SK-N-SH (cell line): ENCODE measurements around the gene GJC3. TPM values are rescaled to one million over a fixed set of nuclear protein-coding genes. Genes with fewer than 3 reads are reported as not detected.

ENCODE experiments used
- CTCF ChIA-PET: fragments of 300-600, 350-600 bp; formaldehyde crosslinking; extraction: SDS; loops from one replicate; lab custom pipeline; 2021; lab: Yijun Ruan, JAX
- POLR2A ChIA-PET: fragments of 350-600 bp; sonication (Branson Sonifier 250); formaldehyde crosslinking; extraction: SDS; loops from one replicate; lab custom pipeline; 2020; ENCODE audit warnings: antibody characterized with exemption, inconsistent platforms; lab: Yijun Ruan, JAX
- DNase-seq: peaks from one replicate; pipeline ENCODE4 v3.0.0; 2012
- H2AFZ ChIP-seq: fragments of 200-600 bp; sonication (generic); 2 replicates; pipeline ENCODE4 v1.8.1; 2016; ENCODE audit warnings: antibody characterized with exemption, mild to moderate bottlenecking, low read depth
- H3F3A ChIP-seq: fragments of 200-600 bp; sonication (generic); replicated peaks from 2 replicates; pipeline ENCODE3; 2016; ENCODE audit warnings: antibody characterized with exemption, mild to moderate bottlenecking; ENCODE audit not compliant: insufficient read depth
- H3K27ac ChIP-seq, 2 experiments: fragments of 200-500 bp in 1 of 2; fragments of 200-600 bp in 1 of 2; sonication (Bioruptor generic) in 1 of 2; sonication (generic), shearing (Covaris generic) in 1 of 2; 2 replicates each; pipeline versions ENCODE4 v1.5.1 to v1.6.1; 2014 to 2016; ENCODE audit warnings: low read depth in 2 of 2, inconsistent platforms in 1 of 2, low read length in 1 of 2, mild to moderate bottlenecking in 1 of 2, mixed read lengths in 1 of 2
- H3K27me3 ChIP-seq: fragments of 200-600 bp; sonication (generic), shearing (Covaris generic); 2 replicates; pipeline ENCODE4 v1.6.1; 2016; ENCODE audit warnings: mixed run types; ENCODE audit not compliant: insufficient read depth
- H3K36me3 ChIP-seq, 2 experiments: fragments of 200-500 bp in 1 of 2; fragments of 200-600 bp in 1 of 2; sonication (Bioruptor generic) in 1 of 2; sonication (generic) in 1 of 2; replicated peaks in 1 of 2; 2 replicates each; pipeline versions ENCODE3 to v1.5.1; 2014 to 2016; ENCODE audit warnings: low read length in 1 of 2, mild to moderate bottlenecking in 1 of 2; ENCODE audit not compliant: insufficient read depth in 2 of 2, control insufficient read depth in 1 of 2
- H3K4me1 ChIP-seq, 2 experiments: fragments of 200-500 bp in 1 of 2; fragments of 200-600 bp in 1 of 2; sonication (Bioruptor generic) in 1 of 2; sonication (generic), shearing (Covaris generic) in 1 of 2; 2 replicates each; pipeline versions ENCODE4 v1.5.1 to v1.6.1; 2014 to 2016; ENCODE audit warnings: low read depth in 1 of 2, low read length in 1 of 2, mixed run types in 1 of 2; ENCODE audit not compliant: insufficient read depth in 2 of 2, control insufficient read depth in 1 of 2
- H3K4me2 ChIP-seq: fragments of 200-600 bp; sonication (generic), shearing (Covaris generic); 2 replicates; pipeline ENCODE4 v1.6.1; 2017; ENCODE audit warnings: mixed run types
- H3K4me3 ChIP-seq, 2 experiments: fragments of 200-500 bp in 1 of 2; fragments of 200-600 bp in 1 of 2; sonication (Bioruptor generic) in 1 of 2; sonication (generic), shearing (Covaris generic) in 1 of 2; 2 replicates each; pipeline versions ENCODE4 v1.5.1 to v1.8.1; 2014 to 2016; ENCODE audit warnings: low read depth in 2 of 2, inconsistent platforms in 1 of 2, low read length in 1 of 2, mild to moderate bottlenecking in 1 of 2, mixed read lengths in 1 of 2, moderate library complexity in 1 of 2
- H3K79me2 ChIP-seq: fragments of 200-600 bp; sonication (generic); 2 replicates; pipeline ENCODE4 v1.8.1; 2017; ENCODE audit warnings: mild to moderate bottlenecking; ENCODE audit not compliant: insufficient read depth
- H3K9ac ChIP-seq: fragments of 200-600 bp; sonication (generic); 2 replicates; pipeline ENCODE4 v1.6.1; 2017; ENCODE audit warnings: mixed run types
- H3K9me2 ChIP-seq: fragments of 200-600 bp; sonication (generic); 2 replicates; pipeline ENCODE4 v1.6.1; 2017; ENCODE audit warnings: mixed run types
- H3K9me3 ChIP-seq: fragments of 200-600 bp; sonication (generic); 2 replicates; pipeline ENCODE4 v1.6.1; 2017; ENCODE audit warnings: mixed run types, mild to moderate bottlenecking, moderate library complexity
- H4K20me1 ChIP-seq: fragments of 200-600 bp; sonication (generic); 2 replicates; pipeline ENCODE4 v1.6.1; 2017; ENCODE audit warnings: mild to moderate bottlenecking, mixed run types; ENCODE audit not compliant: insufficient read depth
- CHD2 ChIP-seq: fragments of 150-350 bp; IDR thresholded peaks from 2 replicates; pipeline ENCODE4 v1.6.1; 2018; ENCODE audit warnings: low read length; ENCODE audit not compliant: partially characterized antibody
- ELF1 ChIP-seq: IDR thresholded peaks from 2 replicates; pipeline ENCODE4 v1.4.0; 2012
- EZH2phosphoT487 ChIP-seq: fragments of 200-600 bp; sonication (generic); IDR thresholded peaks from 2 replicates; pipeline ENCODE4 v1.6.1; 2017; ENCODE audit warnings: low read depth, mixed run types, mild to moderate bottlenecking, antibody characterized with exemption, moderate library complexity, borderline replicate concordance
- FOSL2 ChIP-seq: IDR thresholded peaks from 2 replicates; pipeline ENCODE4 v1.4.0; 2012; ENCODE audit warnings: low read depth, mild to moderate bottlenecking, moderate library complexity, borderline replicate concordance
- FOXJ3 ChIP-seq: sonication (generic); formaldehyde crosslinking; IDR thresholded peaks from 2 replicates; pipeline ENCODE4 v1.5.1; 2020; ENCODE audit warnings: mild to moderate bottlenecking, missing genetic modification reagents
- FOXM1 ChIP-seq: IDR thresholded peaks from 2 replicates; pipeline ENCODE4 v1.4.0; 2012; ENCODE audit warnings: low read depth, mild to moderate bottlenecking
- GABPA ChIP-seq: IDR thresholded peaks from 2 replicates; pipeline ENCODE4 v1.4.0; 2012; ENCODE audit warnings: low read depth, mild to moderate bottlenecking
- JUND ChIP-seq: IDR thresholded peaks from 2 replicates; pipeline ENCODE4 v1.4.0; 2012
- MXI1 ChIP-seq: IDR thresholded peaks from 2 replicates; pipeline ENCODE4 v1.6.1; 2012; ENCODE audit warnings: mild to moderate bottlenecking, low read depth, low read length, improper control_type of control experiment
- NFIC ChIP-seq: IDR thresholded peaks from 2 replicates; pipeline ENCODE4 v1.4.0; 2012; ENCODE audit warnings: borderline replicate concordance
- NRF1 ChIP-seq: IDR thresholded peaks from 2 replicates; pipeline ENCODE4 v1.6.1; 2012; ENCODE audit warnings: low read depth, mild to moderate bottlenecking, low read length
- POLR2AphosphoS5 ChIP-seq: IDR thresholded peaks from 2 replicates; pipeline ENCODE4 v1.6.1; 2012; ENCODE audit warnings: low read depth, low read length
- RAD21 ChIP-seq: IDR thresholded peaks from 2 replicates; pipeline ENCODE4 v1.6.1; 2012; ENCODE audit warnings: mild to moderate bottlenecking, low read length
- RCOR1 ChIP-seq: fragments of 150-350 bp; IDR thresholded peaks from 2 replicates; pipeline ENCODE4 v1.6.1; 2017; ENCODE audit warnings: antibody characterized with exemption, low read length
- RFX5 ChIP-seq: IDR thresholded peaks from 2 replicates; pipeline ENCODE4 v1.6.1; 2012; ENCODE audit warnings: mild to moderate bottlenecking, improper control_type of control experiment, low read length
- RXRA ChIP-seq: IDR thresholded peaks from 2 replicates; pipeline ENCODE4 v1.4.0; 2012; ENCODE audit warnings: low read depth, mild to moderate bottlenecking, borderline replicate concordance
- SIN3A ChIP-seq: IDR thresholded peaks from 2 replicates; pipeline ENCODE4 v1.6.1; 2012; ENCODE audit warnings: low read depth, mild to moderate bottlenecking, low read length, moderate library complexity, borderline replicate concordance
- SMC3 ChIP-seq: IDR thresholded peaks from 2 replicates; pipeline ENCODE4 v1.6.1; 2012; ENCODE audit warnings: low read depth, low read length, improper control_type of control experiment
- TAF1 ChIP-seq: IDR thresholded peaks from 2 replicates; pipeline ENCODE4 v1.6.1; 2012; ENCODE audit warnings: low read depth, mild to moderate bottlenecking, low read length, moderate library complexity, borderline replicate concordance
- TCF12 ChIP-seq: IDR thresholded peaks from 2 replicates; pipeline ENCODE4 v1.4.0; 2012
- TEAD4 ChIP-seq: IDR thresholded peaks from 2 replicates; pipeline ENCODE4 v1.4.0; 2012; ENCODE audit warnings: mild to moderate bottlenecking, borderline replicate concordance; ENCODE audit not compliant: insufficient read depth
- YY1 ChIP-seq: IDR thresholded peaks from 2 replicates; pipeline ENCODE4 v1.4.0; 2012; ENCODE audit warnings: low read depth, mild to moderate bottlenecking
- WGBS: methylation state at CpG from one replicate; pipeline ENCODE4 v1.1.6; 2017; ENCODE audit warnings: low lambda C conversion rate; 5-methylcytosine and 5-hydroxymethylcytosine counted together
- polyA plus RNA-seq, 3 experiments: library from polyadenylated mRNA; depleted of rRNA; stranded (reverse); fragments of >200 nt; gene quantifications; 2 replicates each; pipeline ENCODE4 v1.2.3, GENCODE V29; 2012
- TF ChIP-seq, protein P1 (sequence below): IDR thresholded peaks from 2 replicates; pipeline ENCODE4 v1.4.0; 2012; ENCODE audit warnings: low read depth, borderline replicate concordance
- TF ChIP-seq, protein P2 (sequence below): IDR thresholded peaks from 2 replicates; pipeline ENCODE4 v1.4.0; 2012; ENCODE audit warnings: low read depth
- TF ChIP-seq, protein P3 (sequence below): fragments of 200-600 bp; sonication (generic); IDR thresholded peaks from 2 replicates; pipeline ENCODE4 v1.6.1; 2017; ENCODE audit warnings: antibody characterized with exemption, mild to moderate bottlenecking, moderate library complexity
- TF ChIP-seq, protein P4 (sequence below): fragments of 150-350 bp; IDR thresholded peaks from 2 replicates; pipeline ENCODE4 v1.6.1; 2016; ENCODE audit warnings: mild to moderate bottlenecking, low read depth, low read length
- TF ChIP-seq, protein P5 (sequence below): fragments of 150-350 bp; IDR thresholded peaks from 2 replicates; pipeline ENCODE4 v1.6.1; 2017; ENCODE audit warnings: antibody characterized with exemption, low read length, low read depth, borderline replicate concordance

GJC3 gene
- not detected in 2 replicates for polyA plus RNA-seq (2012; rRNA removed)
- polyA plus RNA-seq (2012; cell fraction: cytosol; rRNA removed): 0.03 TPM in 2 replicates
- 0.05 TPM in 1 of 2 replicates, not detected in the other for polyA plus RNA-seq (2012; cell fraction: nucleus; rRNA removed)

DNA sequence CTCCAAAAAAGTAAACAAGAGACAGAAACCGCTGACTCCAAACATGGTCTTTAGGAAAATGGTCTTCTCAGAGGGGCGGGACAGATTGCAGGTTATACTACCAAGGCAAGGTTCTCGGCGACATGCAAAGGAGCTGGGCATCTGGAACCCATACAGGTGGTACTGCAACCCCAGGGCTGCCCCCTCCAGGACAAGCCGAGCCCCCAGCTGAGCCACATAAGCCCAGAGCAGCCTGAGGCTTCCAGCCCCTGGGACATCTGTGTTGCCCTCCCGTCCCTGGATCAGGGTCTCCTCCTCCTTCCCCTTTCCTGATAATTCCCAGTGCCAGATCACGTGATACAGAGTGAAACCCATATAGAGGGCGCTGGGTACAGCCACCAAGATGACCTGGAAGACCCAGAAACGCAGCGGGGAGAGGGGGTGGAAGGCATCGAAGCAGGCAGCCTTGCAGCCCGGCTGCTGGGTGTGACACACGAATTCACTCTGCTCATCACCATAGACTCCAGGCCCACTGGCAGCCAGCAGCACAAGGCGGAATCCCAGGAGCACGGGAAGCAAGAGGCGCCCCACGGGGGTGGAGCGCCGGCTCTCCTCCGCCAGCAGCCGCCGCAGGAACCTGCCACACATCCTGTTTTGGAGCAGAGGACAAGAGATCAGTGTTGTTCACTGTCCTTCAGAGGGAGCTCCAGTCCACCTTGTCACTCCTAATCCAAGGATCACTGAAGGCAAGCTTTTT is at the start of gene GJC3:
TSS of gene GJC3 (minus strand) at position 627 of the 736 bp plus-strand sequence. CDS start at position 627, 0 bp downstream.
- Histone ChIP-seq H3K4me1 (peaks cover 0 to 5% of the 10 kb centered on the region in 2 experiments; a peak in 1 of 4 replicates), H3K9ac (no peak within 1 kb of the TSS), H3K4me3 (peak within 1 kb of the TSS; percentile 36 to 37; a peak in 2 of 4 replicates), H3F3A (no peaks in the 10 kb centered on the region), H3K9me3 (no peaks in the 10 kb centered on the region), H3K27me3 (peaks cover 39% of the 10 kb centered on the region; the same call in 1 of the 2 replicates), H3K4me2 (peak within 1 kb of the TSS; percentile 22), H3K36me3 (no peaks in the 10 kb centered on the region), H2AFZ (no peak within 1 kb of the TSS; the same call in 1 of the 2 replicates), H3K79me2 (no peaks in the 10 kb centered on the region), H4K20me1 (no peaks in the 10 kb centered on the region), H3K9me2 (no peaks in the 10 kb centered on the region), H3K27ac (no peak within 1 kb of the TSS; a peak in 1 of 4 replicates)
- peak; percentile 85 for DNase-seq
- 27% methylated on average over 8 of the region's 22 CpGs for WGBS
- ChIA-PET CTCF (interaction anchor here (0.5 to 3.3 kb wide), 26 partner anchors 8 to 949 kb away, joined by 3 to 30 read pairs (median 4); partner anchors contain the start of gene TRIM4), POLR2A (interaction anchor here (1.0 kb wide), 2 partner anchors 19 to 61 kb away, joined by 3 read pairs; no protein-coding TSS in a partner anchor)
- TF ChIP-seq JUND (no peak), EZH2phosphoT487 (no peak), YY1 (no peak), RCOR1 (no peak), RAD21 (peak; percentile 59), FOSL2 (no peak), NRF1 (no peak), TEAD4 (no peak), FOXM1 (no peak), SMC3 (peak; percentile 8; the same call in 1 of the 2 replicates), SIN3A (no peak), CHD2 (no peak), TAF1 (no peak), TCF12 (no peak), ELF1 (no peak), RFX5 (no peak), NFIC (no peak), MXI1 (no peak), POLR2AphosphoS5 (no peak), FOXJ3 (CRISPR knock-in tag) (no peak), GABPA (no peak), RXRA (no peak)
- TF ChIP-seq, protein P1, sequence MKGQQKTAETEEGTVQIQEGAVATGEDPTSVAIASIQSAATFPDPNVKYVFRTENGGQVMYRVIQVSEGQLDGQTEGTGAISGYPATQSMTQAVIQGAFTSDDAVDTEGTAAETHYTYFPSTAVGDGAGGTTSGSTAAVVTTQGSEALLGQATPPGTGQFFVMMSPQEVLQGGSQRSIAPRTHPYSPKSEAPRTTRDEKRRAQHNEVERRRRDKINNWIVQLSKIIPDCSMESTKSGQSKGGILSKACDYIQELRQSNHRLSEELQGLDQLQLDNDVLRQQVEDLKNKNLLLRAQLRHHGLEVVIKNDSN: peak; percentile 78
- TF ChIP-seq, protein P2, sequence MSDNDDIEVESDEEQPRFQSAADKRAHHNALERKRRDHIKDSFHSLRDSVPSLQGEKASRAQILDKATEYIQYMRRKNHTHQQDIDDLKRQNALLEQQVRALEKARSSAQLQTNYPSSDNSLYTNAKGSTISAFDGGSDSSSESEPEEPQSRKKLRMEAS: no peak
- TF ChIP-seq, protein P3, sequence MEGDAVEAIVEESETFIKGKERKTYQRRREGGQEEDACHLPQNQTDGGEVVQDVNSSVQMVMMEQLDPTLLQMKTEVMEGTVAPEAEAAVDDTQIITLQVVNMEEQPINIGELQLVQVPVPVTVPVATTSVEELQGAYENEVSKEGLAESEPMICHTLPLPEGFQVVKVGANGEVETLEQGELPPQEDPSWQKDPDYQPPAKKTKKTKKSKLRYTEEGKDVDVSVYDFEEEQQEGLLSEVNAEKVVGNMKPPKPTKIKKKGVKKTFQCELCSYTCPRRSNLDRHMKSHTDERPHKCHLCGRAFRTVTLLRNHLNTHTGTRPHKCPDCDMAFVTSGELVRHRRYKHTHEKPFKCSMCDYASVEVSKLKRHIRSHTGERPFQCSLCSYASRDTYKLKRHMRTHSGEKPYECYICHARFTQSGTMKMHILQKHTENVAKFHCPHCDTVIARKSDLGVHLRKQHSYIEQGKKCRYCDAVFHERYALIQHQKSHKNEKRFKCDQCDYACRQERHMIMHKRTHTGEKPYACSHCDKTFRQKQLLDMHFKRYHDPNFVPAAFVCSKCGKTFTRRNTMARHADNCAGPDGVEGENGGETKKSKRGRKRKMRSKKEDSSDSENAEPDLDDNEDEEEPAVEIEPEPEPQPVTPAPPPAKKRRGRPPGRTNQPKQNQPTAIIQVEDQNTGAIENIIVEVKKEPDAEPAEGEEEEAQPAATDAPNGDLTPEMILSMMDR: peak; percentile 39
- TF ChIP-seq, protein P4, sequence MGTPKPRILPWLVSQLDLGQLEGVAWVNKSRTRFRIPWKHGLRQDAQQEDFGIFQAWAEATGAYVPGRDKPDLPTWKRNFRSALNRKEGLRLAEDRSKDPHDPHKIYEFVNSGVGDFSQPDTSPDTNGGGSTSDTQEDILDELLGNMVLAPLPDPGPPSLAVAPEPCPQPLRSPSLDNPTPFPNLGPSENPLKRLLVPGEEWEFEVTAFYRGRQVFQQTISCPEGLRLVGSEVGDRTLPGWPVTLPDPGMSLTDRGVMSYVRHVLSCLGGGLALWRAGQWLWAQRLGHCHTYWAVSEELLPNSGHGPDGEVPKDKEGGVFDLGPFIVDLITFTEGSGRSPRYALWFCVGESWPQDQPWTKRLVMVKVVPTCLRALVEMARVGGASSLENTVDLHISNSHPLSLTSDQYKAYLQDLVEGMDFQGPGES: no peak
- TF ChIP-seq, protein P5, sequence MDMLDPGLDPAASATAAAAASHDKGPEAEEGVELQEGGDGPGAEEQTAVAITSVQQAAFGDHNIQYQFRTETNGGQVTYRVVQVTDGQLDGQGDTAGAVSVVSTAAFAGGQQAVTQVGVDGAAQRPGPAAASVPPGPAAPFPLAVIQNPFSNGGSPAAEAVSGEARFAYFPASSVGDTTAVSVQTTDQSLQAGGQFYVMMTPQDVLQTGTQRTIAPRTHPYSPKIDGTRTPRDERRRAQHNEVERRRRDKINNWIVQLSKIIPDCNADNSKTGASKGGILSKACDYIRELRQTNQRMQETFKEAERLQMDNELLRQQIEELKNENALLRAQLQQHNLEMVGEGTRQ: no peak
